CD4-positive, alpha-beta T cell treated with Interferon alpha-2 for 1 hour (primary cell): ENCODE measurements around the gene THEM4.
"Not testable (repeated sequence)": the region's sequence is repeated elsewhere in the genome, so short reads cannot be mapped to it uniquely, and the experiment has no call there.

Source experiments
- DNase-seq, 2 donors: peaks; one replicate each; pipeline ENCODE4 v3.0.0-alpha.2; 2020 to 2022

Gene THEM4

GRCh38 chr1:151892190-151892589 lies 17.1 kb downstream of the THEM4 start:
- no peak for DNase-seq

GRCh38 chr1:151891512-151891911 lies 17.8 kb downstream of the THEM4 start:
- DNase-seq = no peak

- DNase-seq = peak in 1 of 2 donors; percentile 60
These were observed 20.2 kb downstream of the THEM4 start for GRCh38 chr1:151888972-151889570.

- DNase-seq = no peak
These were observed 22.3 kb downstream of the THEM4 start for GRCh38 chr1:151887028-151887427.

GRCh38 chr1:151885479-151885878 lies 23.8 kb downstream of the THEM4 start:
- no peak for DNase-seq

GRCh38 chr1:151884879-151885278 lies 24.4 kb downstream of the THEM4 start:
- DNase-seq = not testable (repeated sequence)

GRCh38 chr1:151884445-151884844 lies 24.9 kb downstream of the THEM4 start:
- not testable (repeated sequence) for DNase-seq

- DNase-seq = not testable (repeated sequence)
These were observed 25.4 kb downstream of the THEM4 start for GRCh38 chr1:151883898-151884297.

- not testable (repeated sequence) for DNase-seq
These were observed 26.4 kb downstream of the THEM4 start for GRCh38 chr1:151882918-151883317.

- no peak for DNase-seq
These were observed 26.8 kb downstream of the THEM4 start for GRCh38 chr1:151882466-151882865.

GRCh38 chr1:151881479-151881878 lies 27.8 kb downstream of the THEM4 start:
- DNase-seq = no peak

- DNase-seq = no peak
These were observed 33.8 kb downstream of the THEM4 start for GRCh38 chr1:151875419-151876097.

- not testable (repeated sequence) for DNase-seq
These were observed 36.5 kb downstream of the THEM4 start for GRCh38 chr1:151872776-151873175.

- no peak for DNase-seq
These were observed 37.9 kb downstream of the THEM4 start for GRCh38 chr1:151871284-151872030.

GRCh38 chr1:151868486-151868885 lies 40.8 kb downstream of the THEM4 start:
- DNase-seq = no peak

GRCh38 chr1:151867765-151868411 lies 41.4 kb downstream of the THEM4 start:
- DNase-seq = no peak

GRCh38 chr1:151867321-151867720 lies 42.0 kb downstream of the THEM4 start:
- no peak for DNase-seq

GRCh38 chr1:151864411-151864810 lies 44.9 kb downstream of the THEM4 start:
- DNase-seq = no peak

- DNase-seq = no peak
These were observed 46.7 kb downstream of the THEM4 start for GRCh38 chr1:151862604-151863003.

GRCh38 chr1:151860504-151861187 lies 48.7 kb downstream of the THEM4 start:
- no peak for DNase-seq

- DNase-seq = no peak
These were observed 49.4 kb downstream of the THEM4 start for GRCh38 chr1:151859891-151860293.

- DNase-seq = no peak
These were observed 50.2 kb downstream of the THEM4 start for GRCh38 chr1:151858886-151859665.
